CD4-positive, alpha-beta T cell treated with Interleukin-1 beta for 1 hour (primary cell): ENCODE results near the gene BASP1.
"Not testable (repeated sequence)": the region's sequence is repeated elsewhere in the genome, so short reads cannot be mapped to it uniquely, and the experiment has no call there.

Source experiments
- DNase-seq, 2 donors: peaks; one replicate each; pipeline ENCODE4 v3.0.0-alpha.2; 2020 to 2022

BASP1 gene

DNA sequence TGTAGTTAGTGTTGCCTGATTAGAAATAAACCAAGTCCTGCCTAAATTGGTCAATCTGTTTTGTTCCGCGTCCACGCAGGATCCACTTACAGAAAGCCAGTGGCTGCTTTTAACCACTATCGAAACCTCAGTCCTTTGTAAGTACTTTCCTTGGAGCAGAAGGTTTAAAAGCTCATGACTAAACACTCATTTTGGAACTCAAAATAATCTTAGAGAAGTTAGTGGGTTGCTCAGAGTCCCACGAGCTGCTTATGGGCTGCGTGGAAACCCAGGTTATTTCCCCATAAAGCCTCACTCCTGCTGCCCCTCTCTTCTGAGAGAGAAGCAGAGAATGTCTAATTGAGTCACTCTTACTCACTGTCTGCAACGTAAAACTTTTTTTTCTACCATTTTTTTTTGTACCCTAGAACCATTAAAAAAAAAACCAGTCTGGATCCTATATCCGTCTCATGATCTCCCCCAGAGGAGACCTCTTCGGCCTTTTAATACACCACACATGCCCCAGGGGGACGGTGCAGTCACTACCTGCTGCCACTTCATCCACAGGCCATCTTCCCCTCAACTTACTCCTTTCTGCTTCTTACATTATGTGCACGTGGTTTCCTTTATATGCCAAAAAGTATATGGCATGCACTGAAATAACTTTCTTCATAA lies 7.6 kb downstream of the BASP1 start:
- no peak for DNase-seq

DNA sequence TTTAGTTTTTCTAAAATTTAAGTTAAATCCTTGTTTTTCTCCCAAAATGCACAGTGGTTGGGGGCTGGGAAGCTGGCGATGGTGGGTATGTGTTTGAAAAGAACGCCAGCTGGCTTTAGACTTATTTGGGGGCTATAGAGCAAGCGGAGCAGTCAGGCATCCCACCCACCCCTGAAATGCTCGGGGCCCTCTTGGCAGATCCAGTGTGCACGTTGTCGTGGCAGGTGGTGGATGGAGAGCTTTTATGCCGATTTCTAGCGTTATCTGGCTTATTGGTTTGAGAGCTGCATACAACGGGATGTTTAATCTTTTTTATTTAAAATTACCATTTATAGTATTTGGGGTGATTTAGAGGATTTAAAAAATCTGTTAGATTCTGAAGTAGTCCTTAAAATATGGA lies 8.1 kb downstream of the BASP1 start:
- no peak for DNase-seq

DNA sequence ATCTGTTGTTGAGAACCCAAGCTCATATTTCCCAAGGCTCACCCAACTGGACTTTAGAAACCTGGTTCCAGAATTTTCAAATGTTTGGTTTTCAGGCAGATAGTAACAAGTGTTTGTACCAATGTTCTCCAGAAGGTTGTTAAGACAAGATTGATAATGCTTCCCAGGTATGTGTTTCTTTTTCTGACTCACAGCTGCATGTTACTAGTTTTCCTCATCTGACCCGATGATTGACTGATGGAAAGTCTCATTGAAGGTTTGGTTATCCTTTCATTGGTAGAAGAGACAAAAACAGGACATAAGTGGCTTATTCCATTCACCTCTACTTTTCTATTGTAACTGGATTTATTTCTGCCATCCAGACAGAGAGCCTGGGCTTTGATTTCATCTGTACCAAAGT lies 10.4 kb downstream of the BASP1 start:
- DNase-seq: no peak

DNA sequence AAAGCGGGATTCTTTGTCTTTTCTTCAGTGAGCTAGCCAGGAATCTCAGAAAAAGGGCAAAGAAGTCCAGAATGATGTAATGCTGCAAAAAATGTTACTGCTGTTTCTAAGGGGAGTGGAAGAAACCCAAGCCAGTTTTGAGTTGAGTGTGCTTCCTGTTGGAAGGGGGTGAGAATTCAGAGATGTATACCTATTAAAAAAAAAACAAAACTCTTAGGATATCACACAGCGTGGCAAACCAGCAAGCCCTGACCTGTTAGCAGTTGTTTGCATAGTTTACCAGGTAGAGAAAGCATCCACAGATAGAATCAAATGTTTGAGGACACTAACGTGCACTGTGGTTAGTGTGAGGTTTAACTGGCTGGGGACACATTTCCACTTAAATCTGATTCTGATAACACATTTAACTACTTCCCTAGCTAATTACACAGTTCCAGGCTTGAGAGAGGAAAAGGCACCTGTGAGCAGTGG lies 11.4 kb downstream of the BASP1 start:
- no peak for DNase-seq

DNA sequence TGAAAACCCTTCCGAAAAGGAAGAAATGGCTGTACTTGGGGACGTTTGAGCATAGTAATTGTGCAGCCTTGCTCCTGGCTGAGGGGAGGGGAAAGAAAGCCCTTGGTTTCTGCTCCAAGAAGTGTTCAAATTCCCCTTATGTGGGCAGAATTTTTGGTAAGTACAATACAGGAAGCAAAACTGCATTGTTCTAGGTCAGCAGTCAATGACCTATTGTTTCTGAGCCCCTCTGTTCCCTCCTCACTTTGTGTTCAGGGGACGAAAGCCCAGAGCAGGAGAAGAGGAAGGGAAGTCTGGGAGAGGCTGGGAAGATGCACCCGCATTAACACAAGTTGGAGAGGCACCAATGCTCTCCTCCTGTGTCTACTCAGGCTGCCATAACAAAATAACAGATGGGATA lies 11.9 kb downstream of the BASP1 start:
- no peak for DNase-seq

DNA sequence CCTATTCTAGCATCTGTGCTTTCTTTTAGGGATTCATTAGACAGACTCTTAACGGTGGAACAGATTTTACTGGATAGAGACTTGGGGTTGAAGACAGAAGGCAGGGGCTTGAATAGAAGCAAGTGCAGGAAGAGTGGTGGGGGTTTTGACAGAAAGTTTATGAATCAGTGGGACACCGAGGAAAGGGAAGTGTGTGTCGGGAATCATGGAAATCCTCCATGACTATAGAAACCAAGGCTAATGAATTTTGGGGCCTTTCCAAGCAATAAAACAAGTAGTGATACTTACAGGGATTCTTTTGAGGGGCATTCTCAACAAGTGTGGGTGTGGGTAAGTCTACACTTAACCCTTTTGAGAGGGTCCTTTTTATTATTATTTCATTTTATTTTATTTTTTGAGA lies 12.8 kb downstream of the BASP1 start:
- no peak for DNase-seq

DNA sequence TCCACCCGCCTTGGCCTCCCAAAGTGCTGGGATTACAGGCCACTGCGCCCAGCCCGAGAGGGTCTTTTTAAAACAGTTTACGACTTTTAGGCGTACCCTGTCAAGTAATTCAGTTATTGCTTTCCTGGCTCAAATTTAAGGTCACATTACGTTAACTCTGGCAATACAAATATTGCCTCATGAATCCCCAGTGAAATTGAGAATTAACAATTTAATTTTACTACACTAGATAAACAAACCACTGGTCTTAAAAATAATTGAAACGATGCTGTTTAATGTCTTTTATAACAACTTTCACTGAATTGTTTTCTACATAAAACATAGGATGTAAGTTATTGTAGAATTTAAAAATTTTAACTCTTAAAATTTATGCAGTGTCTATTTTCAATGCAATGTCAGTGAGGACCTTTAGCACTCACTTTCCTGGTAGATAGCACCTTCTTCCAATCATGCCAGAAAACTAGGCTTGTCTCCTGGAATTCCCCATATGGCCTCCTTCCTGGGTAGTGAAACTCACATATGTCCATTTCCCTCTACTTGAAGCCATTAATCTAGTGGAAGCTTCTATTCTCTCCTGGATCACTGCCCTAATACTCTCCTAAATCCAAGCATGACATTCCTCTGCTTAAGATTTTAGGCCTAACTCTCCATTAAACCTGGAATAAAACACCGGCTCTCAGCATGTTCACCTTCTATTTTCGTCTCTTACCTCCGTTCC lies 13.5 kb downstream of the BASP1 start:
- DNase-seq: no peak

DNA sequence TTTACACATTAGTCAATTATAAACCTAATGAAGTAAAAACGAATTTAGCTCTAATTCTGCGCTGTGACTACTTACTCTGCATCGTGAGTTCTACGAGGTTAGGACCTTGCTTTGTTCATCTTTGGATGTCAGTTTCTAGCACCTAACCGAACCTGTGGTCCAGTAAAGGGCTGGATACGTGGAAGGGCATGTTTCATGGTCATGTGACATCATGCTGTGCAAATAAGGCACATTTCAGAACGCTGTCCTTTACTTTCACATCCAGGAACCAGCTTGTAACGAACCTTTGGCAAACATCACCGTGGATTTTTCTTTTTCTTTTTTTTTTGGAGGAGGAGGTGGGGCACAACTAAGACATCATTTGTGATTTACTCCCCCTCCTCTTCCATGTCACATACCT lies 15.0 kb downstream of the BASP1 start:
- no peak for DNase-seq

DNA sequence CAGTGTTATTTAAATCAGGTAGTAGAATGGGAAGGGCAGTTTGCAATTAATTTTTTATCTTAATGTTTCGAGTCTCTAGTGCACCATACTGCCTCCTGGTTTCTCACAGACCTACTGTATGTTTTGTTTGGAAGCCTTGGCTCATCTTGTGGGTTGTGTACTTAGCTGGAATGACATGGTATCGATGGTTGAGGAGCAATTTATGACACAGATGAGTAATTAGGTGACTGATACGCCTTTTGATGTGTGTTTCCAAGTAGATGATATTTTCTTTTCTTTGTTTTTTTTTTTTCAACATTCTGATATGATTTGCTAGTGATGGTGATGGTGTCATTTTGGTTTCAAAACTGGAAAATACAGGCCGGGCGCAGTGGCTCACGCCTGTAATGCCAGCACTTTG lies 16.1 kb downstream of the BASP1 start:
- no peak for DNase-seq

DNA sequence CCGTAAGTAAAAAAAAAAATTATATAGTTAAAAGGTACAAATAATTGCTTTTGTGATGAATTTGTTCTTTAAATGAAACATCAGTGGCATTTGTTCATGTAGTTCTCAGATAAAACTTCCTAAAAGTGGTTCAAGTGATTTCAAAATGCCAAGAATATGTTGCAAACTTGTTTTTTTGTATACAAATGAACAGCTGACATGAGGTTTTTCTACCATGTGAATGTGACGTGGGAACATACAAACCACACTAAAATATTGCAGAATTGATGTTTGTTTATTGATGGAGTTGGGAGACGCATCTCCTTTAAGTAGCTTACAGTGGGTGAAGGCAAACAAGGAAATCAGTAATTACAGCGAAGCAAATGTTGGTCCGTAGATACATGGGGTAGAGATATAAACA lies 16.9 kb downstream of the BASP1 start:
- DNase-seq: no peak

DNA sequence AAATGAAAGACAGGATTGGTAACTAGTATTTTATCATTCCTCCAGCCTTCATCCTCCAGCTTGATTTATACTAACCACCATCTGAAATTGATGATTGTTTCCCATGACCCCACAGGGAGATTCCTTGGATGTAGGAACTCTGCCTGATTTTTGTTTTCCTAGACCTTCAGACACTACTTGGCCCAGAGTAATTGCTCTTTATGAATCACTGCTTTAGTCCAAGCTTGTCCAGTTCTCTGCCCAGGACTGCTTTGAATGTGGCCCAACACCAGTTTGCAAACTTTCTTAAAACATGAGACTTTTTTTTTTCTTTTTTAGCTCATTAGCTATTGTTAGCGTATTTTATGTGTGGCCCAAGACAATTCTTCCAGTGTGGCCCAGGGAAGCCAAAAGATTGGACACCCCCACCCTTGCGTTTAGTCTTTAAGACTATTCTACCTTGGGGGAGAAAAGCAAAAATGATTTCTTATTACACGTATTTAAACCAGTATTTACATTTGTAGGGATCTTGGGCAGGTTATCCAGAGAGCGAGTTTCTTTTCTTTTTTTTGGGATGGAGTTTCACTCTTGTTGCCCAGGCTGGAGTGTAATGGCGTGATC lies 18.4 kb downstream of the BASP1 start:
- DNase-seq: no peak

DNA sequence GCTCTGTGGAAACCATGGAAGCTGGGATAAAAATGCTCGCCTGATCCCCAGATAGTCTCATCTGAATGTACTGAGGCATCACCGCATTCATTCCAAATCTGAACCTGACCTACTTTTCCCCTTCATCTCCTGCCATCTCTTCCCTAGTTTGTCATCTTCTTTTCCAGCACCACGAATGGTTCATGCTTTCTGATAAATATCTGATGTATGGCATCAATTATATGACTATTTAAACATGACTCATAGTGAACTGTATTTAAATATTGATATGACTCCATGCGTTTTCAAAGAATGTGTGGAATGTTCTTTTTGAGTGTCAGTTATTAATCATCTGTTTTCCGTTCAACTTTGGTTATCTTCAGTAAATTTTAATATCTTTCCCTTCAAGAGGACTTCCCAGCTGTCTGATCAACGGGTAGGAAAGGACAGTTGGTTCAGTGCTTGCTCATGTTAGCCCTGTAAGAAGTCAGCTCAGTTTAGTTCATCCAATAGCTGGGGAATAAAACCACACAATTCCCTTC lies 21.1 kb downstream of the BASP1 start:
- DNase-seq: no peak

DNA sequence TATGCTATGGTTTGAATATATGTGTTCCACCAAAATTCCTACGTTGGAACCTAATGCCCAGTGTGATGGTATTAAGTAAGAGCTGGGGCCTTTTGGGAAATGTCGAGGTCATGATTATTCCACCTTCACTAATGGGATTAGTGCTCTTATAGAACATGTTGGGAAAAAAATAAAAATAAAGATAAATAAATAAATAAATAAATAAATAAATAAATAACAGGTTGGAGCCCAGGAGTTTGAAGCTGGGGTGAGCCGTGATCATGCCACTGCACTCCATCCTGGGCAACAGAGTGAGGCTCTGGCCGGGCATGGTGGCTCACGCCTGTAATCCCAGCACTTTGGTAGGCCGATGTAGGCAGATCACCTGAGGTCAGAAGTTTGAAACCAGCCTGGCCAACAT lies 22.5 kb downstream of the BASP1 start:
- DNase-seq: no peak

DNA sequence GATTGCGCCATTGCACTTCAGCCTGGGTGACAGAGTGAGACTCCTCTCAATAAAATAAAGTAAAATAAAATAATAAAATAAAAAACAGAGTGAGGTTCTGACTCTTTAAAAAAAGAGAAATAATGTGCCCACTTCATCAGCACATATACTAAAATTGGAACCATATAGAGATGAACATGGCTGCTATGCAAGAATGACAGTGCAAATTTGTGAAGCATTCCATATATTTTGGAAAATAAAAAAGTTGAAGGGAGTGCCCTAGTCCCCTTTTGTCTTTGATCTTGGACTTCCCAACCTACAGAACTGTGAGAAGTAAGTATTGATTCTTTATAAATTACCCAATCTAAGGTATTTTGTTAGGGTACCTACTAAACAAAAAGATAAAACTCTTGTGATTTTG lies 23.1 kb downstream of the BASP1 start:
- no peak for DNase-seq

DNA sequence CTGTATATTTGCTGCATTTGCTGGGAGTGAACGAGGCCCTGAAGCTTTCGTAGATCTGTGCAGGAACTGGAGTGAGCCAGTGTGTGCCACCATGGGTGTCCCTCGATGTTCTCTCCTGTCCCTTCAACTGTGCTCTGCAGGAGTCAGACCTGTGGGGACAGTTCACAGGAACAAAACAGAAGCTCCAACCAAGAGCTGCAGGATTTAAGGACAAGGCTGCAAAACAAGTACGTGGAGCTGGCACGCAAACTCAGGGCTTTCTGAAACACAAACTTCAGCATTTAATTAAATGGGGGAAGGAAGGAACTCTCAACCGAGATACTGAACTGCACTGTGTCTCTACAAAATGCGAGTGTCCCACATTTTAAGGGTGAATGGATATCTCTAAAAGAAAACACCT lies 24.2 kb downstream of the BASP1 start:
- DNase-seq: no peak

DNA sequence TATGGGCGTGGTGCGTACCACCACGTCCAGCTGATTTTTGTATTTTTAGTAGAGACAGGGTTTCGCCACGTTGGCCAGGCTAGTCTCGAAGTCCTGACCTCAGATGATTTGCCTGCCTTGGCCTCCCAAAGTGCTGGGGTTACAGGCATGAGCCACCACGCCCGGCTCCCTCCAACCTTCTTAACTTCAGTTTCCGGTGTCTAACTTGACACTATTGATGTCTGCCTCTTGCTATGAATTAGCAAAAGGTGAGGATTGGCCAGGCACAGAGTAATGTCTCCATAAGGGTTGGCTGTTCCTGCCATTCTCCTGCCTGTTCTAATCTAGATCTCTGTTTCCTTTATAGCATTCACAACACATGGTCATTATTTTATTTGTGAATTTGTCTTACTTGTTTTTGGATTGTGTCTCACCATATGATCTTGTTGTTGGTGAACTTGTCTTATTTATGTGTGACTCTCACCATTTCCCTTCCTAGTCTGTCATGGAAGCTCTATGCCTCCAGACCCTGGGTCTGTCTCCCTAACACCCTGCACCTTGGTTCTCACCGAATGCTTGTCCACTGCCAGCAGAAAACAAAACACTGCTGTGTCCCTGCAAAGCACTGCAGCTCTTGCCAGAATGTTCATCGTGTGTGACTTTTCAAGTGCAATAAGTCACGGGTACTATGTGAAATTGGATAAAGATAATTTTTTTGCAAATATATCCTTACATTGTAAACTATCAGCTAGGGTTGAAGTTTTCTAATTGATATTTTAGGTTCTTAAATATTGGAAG lies 26.0 kb downstream of the BASP1 start:
- no peak for DNase-seq

DNA sequence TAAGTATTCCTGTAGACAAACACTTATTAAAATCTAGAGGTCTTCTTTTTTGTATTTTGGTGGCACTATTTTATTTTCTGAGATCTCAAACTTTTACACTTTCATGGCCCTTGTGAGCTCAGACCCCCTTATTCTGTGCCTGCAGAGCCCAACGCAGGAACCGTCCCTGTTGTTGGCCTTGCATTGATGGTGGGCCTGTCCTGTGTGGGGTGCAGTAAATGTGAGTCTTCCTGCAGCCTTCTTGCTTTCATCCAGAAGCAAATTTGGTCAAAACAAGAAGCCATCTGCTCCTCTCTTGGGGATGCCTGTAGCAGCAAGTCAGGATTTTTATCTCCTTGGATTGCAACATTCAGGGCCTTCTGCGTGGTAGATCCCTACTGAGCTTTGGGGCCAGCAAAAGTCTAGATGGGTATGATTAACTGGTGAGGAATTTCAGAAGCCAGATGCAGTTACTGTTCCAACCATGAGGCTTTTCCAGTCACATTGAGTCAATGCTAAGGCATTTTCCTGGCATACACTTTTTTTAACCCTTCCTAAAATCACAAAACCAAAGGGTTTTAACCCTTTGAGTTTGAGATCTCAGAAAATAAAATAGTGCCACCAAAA lies 31.7 kb downstream of the BASP1 start:
- DNase-seq: no peak

DNA sequence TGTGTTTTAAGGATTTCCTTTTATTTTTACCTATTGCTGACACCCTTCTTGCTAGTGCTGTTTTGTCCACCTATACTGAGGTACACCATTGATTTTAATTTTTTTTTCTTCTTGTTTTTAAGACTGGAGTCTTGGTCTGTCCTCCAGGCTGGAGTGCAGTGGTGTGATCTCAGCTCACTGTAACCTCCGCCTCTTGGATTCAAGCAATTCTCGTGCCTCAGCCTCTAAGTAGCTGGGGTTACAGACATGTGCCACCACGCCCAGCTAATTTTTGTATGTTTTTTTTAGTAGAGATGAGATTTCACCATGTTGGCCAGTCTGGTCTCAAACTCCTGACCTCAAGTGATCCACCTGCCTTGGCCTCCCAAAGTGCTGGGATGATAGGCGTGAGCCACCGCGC lies 32.4 kb downstream of the BASP1 start:
- DNase-seq: not testable (repeated sequence)

DNA sequence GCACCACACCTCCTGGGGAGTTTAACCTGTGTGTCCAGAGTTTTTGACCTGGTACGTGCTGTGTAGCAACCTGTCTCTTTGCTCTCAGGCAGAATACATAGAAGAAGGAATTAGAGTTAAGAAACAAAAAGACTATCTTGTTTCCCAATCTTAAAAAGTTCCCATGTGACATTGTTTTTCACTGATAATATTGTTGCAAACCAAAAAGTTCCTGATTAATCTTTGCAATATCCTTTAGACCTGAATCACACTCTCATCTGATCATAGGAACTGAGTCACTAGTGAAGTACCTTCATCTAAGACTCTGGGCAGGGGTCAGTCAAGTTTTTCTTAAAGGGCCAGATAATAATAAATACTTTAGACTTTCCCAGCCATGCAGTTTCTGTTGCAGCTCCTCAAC lies 35.1 kb downstream of the BASP1 start:
- no peak for DNase-seq

DNA sequence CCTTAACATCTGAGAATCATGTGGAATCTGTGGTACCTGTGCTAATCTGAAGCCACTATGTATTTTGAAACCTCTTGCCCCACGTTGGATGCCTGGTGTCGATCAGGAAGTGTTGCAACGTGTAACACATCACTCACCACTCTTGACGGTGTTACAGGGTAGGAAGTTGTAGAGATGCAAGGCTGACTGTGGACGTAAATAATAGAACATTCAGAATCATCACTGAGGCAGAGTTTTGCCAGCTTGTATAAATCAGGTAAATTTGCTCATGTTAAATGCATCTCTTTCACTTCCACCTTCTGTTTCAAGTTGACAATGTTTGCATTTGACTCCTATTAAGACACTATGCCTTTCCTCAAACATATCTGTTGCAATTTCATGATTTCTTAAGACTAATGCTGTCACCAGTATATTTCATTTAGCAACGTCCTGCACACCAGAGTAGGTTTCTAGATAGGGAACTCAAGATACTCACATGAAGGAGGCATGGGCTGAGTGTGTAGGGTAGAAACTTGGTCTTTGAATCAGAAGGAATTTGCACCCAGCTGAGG lies 38.1 kb downstream of the BASP1 start:
- DNase-seq: peak in 1 of 2 donors; percentile 53

DNA sequence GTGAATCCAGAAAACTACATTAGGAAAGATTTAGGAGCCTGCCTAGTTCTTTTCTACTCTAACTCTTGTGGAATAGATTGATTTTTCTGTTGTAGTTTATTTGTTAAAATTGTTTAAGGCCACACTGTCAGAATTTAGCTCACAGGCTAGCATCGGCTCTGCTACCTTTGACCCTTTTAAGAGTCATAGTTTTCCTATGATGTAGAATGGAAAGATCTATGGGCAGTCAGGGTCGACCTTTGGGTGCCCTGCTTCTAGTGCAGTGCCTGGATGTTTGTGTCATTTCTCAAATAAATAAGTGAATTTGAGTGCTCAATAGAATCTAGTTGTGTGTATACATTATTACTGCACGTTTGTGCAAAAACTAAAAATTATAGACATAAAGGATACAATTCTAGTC lies 38.7 kb downstream of the BASP1 start:
- no peak for DNase-seq

DNA sequence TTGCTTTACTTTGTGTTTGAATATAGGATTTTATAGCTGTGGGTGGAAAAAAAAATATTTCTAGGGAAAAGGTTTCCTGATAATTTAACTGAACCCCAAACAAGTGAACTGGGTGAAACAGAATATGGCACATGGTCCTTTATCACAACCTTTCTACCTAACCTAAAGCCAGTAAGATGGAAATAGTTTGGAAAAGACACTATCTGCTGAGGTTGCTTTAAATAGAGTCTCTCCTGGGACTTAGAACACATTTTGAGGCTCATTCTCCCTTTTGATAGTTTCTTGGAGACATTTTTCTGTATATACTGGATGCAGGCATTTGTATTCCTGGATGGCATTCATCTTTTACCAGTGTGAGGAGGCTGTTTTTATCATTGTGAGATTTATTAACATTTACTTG lies 39.4 kb downstream of the BASP1 start:
- no peak for DNase-seq
